Pancreas (tissue), 10 donors: ENCODE measurements around the gene ADIPOQ. TPM values are rescaled to one million over a fixed set of nuclear protein-coding genes. Genes with fewer than 3 reads are reported as not detected.
"Not testable (repeated sequence)": the region's sequence is repeated elsewhere in the genome, so short reads cannot be mapped to it uniquely, and the experiment has no call there.

Experiments
- ATAC-seq, 4 donors: fragments of 200-7000 bp; cut with Tn5 transposase; one replicate each; pipeline versions ENCODE4 v1.8.0 to v1.9.1; 2020; ENCODE audit warnings: mild to moderate bottlenecking in 4 of 4, moderate library complexity in 4 of 4
- DNase-seq, 6 donors: peaks; one replicate each; pipeline ENCODE4 v3.0.0-alpha.2; 2020
- FAIRE-seq: peaks from 2 replicates; lab custom pipeline; 2012; peaks lifted over from hg19 to GRCh38; lab: Jason Lieb, UNC
- H3K27ac ChIP-seq, 4 donors: fragments of 200-600 bp; sonication (generic); 1 replicate in 3 of 4; 2 replicates in 1 of 4; pipeline versions ENCODE4 v1.5.0 to v1.8.0; 2020
- H3K27me3 ChIP-seq, 4 donors: fragments of 200-600 bp; one replicate each; pipeline ENCODE4 v1.8.0; 2021
- H3K36me3 ChIP-seq, 3 donors: fragments of 200-600 bp; sonication (generic) in 1 of 3; one replicate each; pipeline versions ENCODE4 v1.5.0 to v1.8.0; 2020 to 2021
- H3K4me1 ChIP-seq, 3 donors: fragments of 200-600 bp; one replicate each; pipeline ENCODE4 v1.8.0; 2021
- H3K4me3 ChIP-seq, 4 donors: fragments of 200-600 bp; sonication (generic) in 2 of 4; one replicate each; pipeline versions ENCODE4 v1.5.0 to v1.8.0; 2020 to 2021
- H3K9me3 ChIP-seq, 4 donors: fragments of 200-600 bp; one replicate each; pipeline ENCODE4 v1.8.0; 2021
- CTCF ChIP-seq, 4 donors: fragments of 200-600 bp; sonication (generic) in 3 of 4; IDR thresholded peaks; one replicate each; pipeline versions ENCODE4 v1.5.0 to v1.8.0; 2021; ENCODE audit warnings: antibody characterized with exemption in 4 of 4
- WGBS, 2 donors: extraction: QIAGEN DNeasy Blood & Tissue Kit; methylation state at CpG; one replicate each; pipeline ENCODE4 v1.1.7; 2013; 5-methylcytosine and 5-hydroxymethylcytosine counted together
- intact Hi-C, 3 donors: fragments of 100-400 bp; cut with DNase I; formaldehyde crosslinking; loops; one replicate each; pipeline versions ENCODE4 v1.11.1 to v1.14.2; 2022
- polyA plus RNA-seq, 2 donors: library from polyadenylated mRNA; stranded (reverse); fragments of 200-250 nt; gene quantifications; one replicate each; pipeline ENCODE4 v1.2.3, GENCODE V29; 2013
- total RNA-seq, 6 donors: library from RNA; stranded (reverse); fragmentation: NEBNext Ultra II Directional in 4 of 6; extraction: Animal tissue kit (Norgen Biotek cat#: 25700) in 4 of 6; gene quantifications; one replicate each; pipeline versions ENCODE4 v1.2.1 to v1.2.4, GENCODE V29; 2021 to 2023
- donor health status: healthy with polysubstance abuse.
- donor health status: DM: no; HTN: no; CAD: no; lungs with moderate emphysema.
- donor health status: DM: no; HTN: no; CAD: no.
- donor health status: control.
- donor health status: control.
- donor health status: Bipolar disorder and iron deficiency.
- donor health status: DM: yes; HTN: yes; CAD: no.
- donor health status: DM: no; HTN: no; CAD: no.
- donor health status: DM: no; HTN: no; CAD: no.
- donor health status: DM: yes; HTN: yes; CAD: no.

Gene ADIPOQ
- total and polyA plus RNA-seq, 8 donors = 0.03 to 15.1 (median 0.72) TPM

- TF ChIP-seq CTCF (IDR thresholded peaks at IDR 0.05) = no peak
- intact Hi-C loops = no loop called here
- FAIRE-seq (no peak), DNase-seq (no peak), ATAC-seq (no peak)
- WGBS, 2 donors = 84 to 87% methylated on average over 1 of the region's 1 CpG
- Histone ChIP-seq H3K27me3 (no peaks in the 10 kb centered on the region), H3K4me3 (no peak overlapping the region), H3K9me3 (no peaks in the 10 kb centered on the region), H3K36me3 (no peaks in the 10 kb centered on the region), H3K4me1 (no peaks in the 10 kb centered on the region), H3K27ac (no peak overlapping the region)
Measured at GRCh38 chr3:186815435-186815834, 27.1 kb upstream of the ADIPOQ start.

- no peak for ATAC-seq
- no peak for FAIRE-seq
Measured at GRCh38 chr3:186818516-186818915, 24.0 kb upstream of the ADIPOQ start.

GRCh38 chr3:186818956-186819355 is 23.6 kb upstream of the ADIPOQ start:
- FAIRE-seq = no peak

More at GRCh38 chr3:186818516-186818915, 24.0 kb upstream of the ADIPOQ start:
- no peak for TF ChIP-seq CTCF (IDR thresholded peaks at IDR 0.05)
- Histone ChIP-seq H3K9me3 (no peaks in the 10 kb centered on the region), H3K27ac (no peak overlapping the region), H3K36me3 (no peaks in the 10 kb centered on the region), H3K4me3 (no peak overlapping the region), H3K4me1 (no peaks in the 10 kb centered on the region), H3K27me3 (no peaks in the 10 kb centered on the region)
- 85 to 90% methylated on average over 5 of the region's 5 CpGs for WGBS, 2 donors
- DNase-seq = no peak
- intact Hi-C loops = no loop called here

GRCh38 chr3:186821429-186822387 is 20.8 kb upstream of the ADIPOQ start:
- 43 to 49% methylated on average over 11 of the region's 11 CpGs for WGBS, 2 donors
- Histone ChIP-seq H3K4me1 (no peaks in the 10 kb centered on the region), H3K27me3 (peaks cover 0 to 8% (median 0%) of the 10 kb centered on the region in 4 donors), H3K4me3 (no peak overlapping the region), H3K9me3 (no peaks in the 10 kb centered on the region), H3K27ac (no peak overlapping the region), H3K36me3 (no peaks in the 10 kb centered on the region)
- intact Hi-C loops = loop anchor here in 1 of 3 donors (5.0 kb wide), 1 partner anchor 209 kb away; the partner anchor contains the start of gene AHSG
- ATAC-seq (peak in 3 of 4 donors; percentile 62 to 75 (median 73)), FAIRE-seq (no peak), DNase-seq (no peak)
- TF ChIP-seq CTCF (IDR thresholded peaks at IDR 0.05) = peak; percentile 12 to 56 (median 36)

More at GRCh38 chr3:186818956-186819355, 23.6 kb upstream of the ADIPOQ start:
- ATAC-seq (no peak), DNase-seq (no peak)
- intact Hi-C loops = no loop called here
- no peak for TF ChIP-seq CTCF (IDR thresholded peaks at IDR 0.05)
- no peaks in the 10 kb centered on the region for H3K36me3 ChIP-seq
- H3K27me3 ChIP-seq = peaks cover 0 to 1% (median 0%) of the 10 kb centered on the region in 4 donors
- no peaks in the 10 kb centered on the region for H3K4me1 ChIP-seq
- H3K27ac ChIP-seq = no peak overlapping the region
- no peak overlapping the region for H3K4me3 ChIP-seq
- WGBS, 2 donors = 73 to 85% methylated on average over 1 of the region's 1 CpG
- H3K9me3 ChIP-seq = no peaks in the 10 kb centered on the region

GRCh38 chr3:186822388-186822759 is 20.1 kb upstream of the ADIPOQ start:
- not testable (repeated sequence) for H3K27ac ChIP-seq, H3K4me1 ChIP-seq, H3K27me3 ChIP-seq, DNase-seq, FAIRE-seq, ATAC-seq, H3K4me3 ChIP-seq, H3K9me3 ChIP-seq, H3K36me3 ChIP-seq
- intact Hi-C loops = loop anchor here in 1 of 3 donors (5.0 kb wide), 1 partner anchor 210 kb away; the partner anchor contains the start of gene AHSG
- WGBS, 2 donors = 48 to 62% methylated on average over 1 of the region's 1 CpG
